HUDEP-2 (cell line): ENCODE results near the gene MYB.
"Not testable (repeated sequence)": the region's sequence is repeated elsewhere in the genome, so short reads cannot be mapped to it uniquely, and the experiment has no call there.

ENCODE experiments used
- DNase-seq, 76 experiments: peaks; one replicate each; lab custom pipeline; 2025; ENCODE audit not compliant: unreplicated experiment in 76 of 76; lab: John Stamatoyannopoulos, UW

MYB gene

DNA sequence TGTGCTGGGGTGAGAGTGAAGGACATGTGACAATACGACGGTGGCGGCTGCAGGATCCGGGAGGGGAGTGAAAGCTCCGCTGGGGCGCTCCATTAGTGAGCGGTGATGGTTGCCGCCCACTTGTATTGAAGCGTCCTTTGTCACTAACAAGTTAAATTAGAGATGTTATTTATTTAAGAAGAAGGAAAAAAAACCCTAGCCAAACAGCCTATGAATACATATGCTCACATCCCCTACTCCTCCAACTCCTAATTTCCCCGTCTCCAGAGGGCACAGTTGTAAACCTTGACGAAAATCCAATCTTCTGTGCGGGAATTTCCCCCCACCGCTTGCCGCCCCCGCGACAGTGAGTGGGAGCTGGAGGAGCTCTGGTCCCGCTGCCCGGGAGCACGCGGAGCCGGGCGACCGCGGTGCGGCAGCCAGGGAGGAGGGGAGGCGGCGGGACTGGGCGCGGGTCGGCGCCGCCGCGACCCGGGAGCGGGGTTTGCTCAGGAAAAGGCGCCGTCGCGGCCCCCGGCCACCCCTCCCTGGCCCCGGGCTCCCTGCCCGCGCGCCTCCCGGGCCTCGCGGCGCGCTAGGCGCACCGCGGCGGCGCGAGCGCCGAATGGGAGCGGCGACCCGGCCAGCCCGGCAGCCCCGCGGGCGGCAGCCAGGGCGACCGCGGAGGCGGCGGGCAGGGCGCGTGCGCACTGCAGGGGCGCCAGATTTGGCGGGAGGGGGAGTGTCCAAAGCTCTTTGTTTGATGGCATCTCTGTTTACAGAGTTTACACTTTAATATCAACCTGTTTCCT lies at the start of gene MYB:
MYB (plus strand) TSS at position 767 of the 791 bp plus-strand sequence. CDS start 206 bp downstream, outside the sequence.
- peak in 74 of 76 experiments; percentile 38 to 93 (median 84) for DNase-seq

DNA sequence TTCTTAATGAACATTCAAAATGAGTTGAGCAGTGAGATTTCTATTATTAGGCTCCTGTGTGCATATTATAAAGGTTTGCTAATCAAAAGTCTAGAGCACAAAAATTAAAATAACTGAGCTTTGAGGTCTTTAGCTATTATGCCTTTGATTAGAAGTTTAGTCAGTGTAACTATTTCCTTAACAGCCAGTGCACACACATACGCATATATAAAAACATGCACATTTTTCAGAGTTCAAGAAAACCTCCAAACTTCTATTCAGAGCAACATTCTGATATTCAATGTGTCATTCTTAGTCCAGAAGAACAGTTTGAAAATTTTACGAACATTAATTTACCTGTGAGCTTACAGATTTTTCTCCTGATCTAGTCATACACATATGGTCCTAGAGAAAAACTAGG lies 48.3 kb upstream of the MYB start:
- DNase-seq: no peak

DNA sequence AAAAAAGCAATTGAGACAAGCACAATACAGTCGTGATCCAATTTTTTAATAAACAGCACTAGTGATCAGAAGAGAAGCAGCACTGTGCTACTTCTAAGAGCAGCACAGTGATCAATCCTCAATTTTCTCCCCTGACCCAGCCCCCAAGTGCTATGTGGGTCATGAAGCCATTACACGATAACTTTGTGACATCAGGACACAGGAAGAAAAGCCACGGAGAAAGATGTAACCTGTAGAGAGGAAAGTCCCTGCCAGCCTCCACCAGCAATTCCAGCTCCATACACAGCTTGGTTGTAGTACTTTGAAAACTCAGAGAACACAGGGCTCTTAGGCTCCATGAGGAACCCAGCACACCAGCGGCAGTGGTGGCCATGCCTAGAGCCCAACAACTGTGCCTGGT lies 45.3 kb upstream of the MYB start:
- no peak for DNase-seq

DNA sequence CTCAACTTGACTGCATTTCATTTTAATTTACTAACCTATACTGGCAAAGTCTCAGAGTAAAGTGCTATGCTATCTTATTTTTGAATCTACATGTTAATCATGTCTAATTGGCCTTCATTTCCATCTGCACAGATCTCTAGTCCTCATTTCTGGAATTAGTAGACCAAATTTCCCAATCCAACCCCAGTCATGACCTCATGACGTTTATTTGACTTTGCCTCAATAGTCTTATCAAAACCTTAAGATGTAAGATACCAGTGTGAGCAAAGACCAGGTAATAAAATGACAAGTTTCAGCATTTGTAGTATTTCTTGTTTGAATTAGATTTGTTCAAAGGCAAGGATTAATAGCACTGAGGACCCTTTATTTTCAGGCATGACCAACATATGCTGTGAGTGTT lies 43.3 kb upstream of the MYB start:
- DNase-seq: no peak

DNA sequence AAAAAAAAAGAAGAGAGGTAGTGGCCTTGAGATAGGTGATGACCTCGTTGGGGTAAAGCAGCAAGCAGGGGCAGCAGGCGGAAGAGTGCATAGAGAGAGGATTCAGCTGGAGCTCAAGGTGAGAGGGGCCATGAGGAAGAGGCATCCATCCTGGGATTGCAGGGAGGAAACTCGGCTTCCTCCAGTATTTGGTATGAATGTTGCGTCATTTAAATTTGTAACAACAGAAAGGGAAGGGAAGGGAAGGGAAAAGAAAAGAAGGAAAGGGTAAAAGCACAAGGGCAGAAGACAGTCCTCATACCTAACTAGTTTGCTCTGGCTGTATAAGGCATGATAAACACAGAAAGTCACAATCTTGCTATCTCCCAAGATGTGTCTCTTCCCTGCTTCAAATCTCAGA lies 39.9 kb upstream of the MYB start:
- no peak for DNase-seq

DNA sequence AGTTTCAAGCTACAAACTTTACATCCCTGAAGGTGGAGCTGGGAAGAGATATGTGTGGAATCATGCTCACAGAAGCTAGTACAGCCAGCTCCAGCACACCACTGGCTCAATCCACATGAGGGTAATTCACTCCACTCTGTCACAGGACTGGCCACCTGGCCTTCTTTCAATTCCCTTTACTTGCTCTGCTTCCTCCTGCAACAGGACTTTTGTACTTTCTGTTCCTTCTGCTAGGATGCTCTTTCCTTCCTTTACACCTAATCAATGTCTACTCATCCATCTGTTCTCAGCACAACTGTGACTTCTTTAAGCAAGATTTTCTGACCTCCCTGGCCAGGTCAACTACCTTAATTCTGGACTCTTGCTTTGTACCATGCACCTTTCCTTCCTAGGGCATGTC lies 39.4 kb upstream of the MYB start:
- no peak for DNase-seq

DNA sequence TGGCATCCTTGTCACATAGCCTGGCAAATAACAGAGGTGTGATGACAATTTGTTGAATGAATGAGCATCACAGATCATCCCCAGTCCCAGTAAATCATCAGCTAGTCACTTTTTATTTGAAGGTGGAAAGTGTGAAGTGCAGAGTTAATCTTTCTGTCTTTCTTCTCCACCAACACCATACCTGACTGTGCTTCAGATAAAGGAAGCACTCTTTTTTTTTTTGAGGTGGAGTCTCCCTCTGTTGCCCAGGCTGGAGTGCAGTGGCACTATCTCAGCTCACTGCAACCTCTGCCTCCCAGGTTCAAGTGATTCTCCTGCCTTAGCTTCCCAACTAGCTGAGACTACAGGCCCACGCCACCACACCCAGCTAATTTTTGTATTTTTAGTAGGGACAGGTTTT lies 38.9 kb upstream of the MYB start:
- DNase-seq: not testable (repeated sequence)

DNA sequence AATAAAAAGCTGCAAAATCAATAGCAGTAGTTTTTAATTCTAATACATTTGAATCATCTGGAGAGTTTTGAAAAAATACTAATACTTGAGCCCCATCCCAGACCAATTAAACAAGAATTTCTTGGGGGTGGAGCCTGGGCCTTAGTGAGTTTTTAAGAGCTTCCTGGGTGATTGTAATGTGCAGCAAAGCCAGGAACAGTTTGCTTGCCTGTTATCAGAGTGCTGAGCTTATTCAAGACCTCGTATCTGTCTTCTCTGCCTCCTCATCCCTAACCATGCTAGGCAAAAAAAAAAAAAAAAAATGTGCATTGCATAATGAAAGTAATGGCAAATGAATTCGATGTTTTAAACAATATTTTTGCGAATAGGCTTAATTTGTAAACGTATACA lies 36.4 kb upstream of the MYB start:
- peak in 47 of 76 experiments; percentile 10 to 87 (median 62) for DNase-seq

DNA sequence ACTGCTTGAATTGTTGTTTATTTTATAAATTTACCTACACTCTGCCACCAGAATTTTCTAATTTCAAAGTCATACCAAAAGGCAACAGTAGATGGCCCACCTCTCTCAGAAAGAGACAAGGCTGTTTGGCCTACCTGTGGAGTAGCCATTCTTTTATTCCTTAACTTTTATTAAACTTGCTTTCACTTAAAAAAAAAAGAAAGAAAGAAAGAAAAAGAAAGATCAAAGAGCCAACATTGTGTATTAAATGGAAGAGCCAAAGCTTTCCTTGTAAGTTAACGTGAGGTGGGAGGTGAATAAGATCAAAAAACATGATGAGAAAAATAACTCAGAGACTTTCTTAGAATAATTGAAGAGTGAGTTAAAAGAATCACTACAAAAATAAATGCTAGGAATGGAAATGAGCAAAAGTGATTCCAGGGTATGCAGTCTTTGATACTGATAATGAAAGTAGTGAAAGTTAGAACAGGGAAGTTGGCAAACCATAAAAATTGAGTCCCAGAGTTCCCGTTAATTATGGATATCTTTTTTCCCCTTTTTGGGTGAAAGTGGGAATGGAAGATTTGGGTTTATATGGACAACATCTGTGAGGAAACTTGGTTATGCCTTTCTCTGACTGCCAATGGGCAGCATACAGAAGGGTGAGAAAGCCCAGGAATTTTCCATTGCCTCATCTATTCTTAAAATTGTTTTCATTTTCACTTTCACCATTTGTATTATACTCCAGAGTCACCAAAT lies 35.9 kb upstream of the MYB start:
- DNase-seq: peak in 38 of 76 experiments; percentile 19 to 87 (median 67)

DNA sequence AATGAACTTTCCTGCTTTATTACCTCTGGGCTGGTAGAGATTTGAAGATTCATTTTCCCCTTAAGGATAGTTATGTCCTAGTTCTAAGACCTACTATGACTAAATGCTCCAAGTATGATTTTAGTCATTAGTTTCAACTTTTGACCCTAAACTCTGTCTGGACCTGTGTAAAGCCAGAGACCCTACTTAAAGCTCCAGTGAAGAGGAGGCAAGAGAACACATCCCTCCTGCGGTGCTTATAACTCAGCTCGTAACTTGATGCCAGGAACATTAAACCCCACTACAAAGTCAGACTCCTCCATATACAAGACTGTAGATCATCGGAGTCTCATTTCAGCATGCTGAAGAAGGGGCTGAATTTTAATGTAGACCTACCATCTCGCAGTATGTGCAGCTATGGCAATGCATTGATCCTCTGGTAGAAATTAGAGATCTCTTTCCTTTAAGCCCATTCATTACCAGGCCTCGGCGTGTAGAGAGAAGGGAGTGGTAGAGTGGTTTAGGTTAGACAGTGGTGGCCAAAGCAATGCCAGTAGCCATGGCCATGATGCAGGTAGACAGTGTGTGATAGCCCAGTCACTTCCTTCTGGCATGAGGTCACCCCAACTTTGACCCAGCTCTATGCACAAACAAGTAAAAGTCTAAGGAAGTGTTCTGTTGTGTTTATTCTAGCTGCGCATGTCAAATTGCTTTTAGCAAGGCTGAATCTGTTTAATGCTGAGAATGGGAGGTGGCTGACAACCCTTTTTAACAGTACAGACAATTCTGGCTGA lies 34.8 kb upstream of the MYB start:
- DNase-seq: no peak

DNA sequence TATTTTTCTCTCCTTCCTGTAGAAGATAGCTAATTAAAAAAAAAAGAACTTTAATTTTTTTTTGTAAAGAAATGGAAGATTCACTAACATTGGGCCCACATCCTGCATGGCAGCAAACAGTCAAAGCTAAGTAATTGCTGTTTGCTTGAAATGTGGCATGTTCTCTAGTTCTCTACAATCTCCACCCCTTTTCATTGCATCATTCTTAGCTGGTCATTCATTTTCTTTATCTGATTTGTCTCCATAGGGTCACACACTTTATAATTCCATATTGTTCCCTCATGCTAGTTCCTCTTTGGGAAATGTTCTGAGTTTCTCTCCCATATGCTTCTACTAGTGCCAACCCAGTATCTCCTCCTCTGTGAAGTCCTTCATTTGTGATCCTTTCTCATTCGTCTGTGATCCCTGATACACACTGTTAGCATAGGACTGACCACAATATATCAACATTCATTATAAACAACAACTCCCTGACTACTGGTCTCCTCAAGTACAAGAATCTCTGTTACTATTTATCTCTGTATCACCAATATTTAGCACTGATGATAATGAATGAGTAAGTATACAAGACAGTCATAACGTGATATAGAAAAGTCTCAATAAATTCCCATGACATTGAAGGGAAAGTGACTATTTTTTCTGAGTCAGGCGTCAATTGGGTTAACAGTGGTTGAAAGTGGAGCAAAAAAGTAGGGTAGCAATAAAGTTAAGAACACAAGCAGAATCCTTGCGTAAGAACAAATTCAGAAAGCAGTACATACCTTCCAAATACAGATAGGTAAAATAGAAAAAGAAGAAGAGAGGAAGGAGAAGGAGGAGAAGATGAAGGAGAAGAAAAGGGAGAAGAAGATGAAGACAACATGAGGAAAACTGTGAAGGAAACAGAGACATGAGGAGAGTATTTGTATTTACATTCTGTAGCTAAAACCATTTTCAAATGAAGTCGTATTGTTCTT lies 33.2 kb upstream of the MYB start:
- DNase-seq: peak in 8 of 76 experiments; percentile 13 to 52 (median 38)

DNA sequence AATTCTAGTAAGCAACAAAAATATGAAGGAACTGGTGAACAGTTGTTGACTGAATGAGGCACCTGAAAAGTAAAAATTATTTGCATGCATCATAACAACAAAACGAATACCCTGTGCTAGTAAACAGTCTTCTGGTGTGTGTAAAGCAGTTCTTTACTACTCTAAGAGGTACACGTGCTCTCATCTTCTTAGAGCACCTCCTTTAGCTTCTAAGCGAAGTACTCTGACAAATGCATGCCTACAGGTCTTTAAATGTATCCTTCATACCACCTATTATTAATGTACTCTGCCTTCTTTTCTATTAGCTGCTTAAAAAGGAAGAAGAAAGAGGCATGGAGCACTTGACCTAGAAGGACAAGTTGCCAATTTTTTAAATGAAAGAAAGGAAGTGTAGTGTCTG lies 32.2 kb upstream of the MYB start:
- peak in 3 of 76 experiments; percentile 32 to 43 (median 33) for DNase-seq

DNA sequence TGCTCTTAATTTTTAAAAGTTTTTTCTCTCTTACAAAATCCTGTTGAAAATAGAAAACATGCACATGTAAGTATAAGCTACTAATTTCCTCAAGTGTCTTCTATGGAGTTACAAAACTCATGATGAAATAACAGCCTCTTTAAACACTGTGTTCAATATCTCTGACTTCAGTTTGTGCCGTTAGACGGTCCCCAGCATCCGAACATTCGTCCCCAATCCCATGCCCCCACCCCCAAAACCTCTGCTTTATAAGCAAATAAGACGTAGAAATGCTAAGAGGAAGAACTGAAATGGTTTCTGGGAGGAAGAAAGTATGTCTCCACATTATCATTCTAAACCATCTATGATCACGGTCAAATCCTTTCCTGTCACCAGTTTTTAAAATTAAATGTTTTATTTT lies 31.7 kb upstream of the MYB start:
- DNase-seq: no peak

DNA sequence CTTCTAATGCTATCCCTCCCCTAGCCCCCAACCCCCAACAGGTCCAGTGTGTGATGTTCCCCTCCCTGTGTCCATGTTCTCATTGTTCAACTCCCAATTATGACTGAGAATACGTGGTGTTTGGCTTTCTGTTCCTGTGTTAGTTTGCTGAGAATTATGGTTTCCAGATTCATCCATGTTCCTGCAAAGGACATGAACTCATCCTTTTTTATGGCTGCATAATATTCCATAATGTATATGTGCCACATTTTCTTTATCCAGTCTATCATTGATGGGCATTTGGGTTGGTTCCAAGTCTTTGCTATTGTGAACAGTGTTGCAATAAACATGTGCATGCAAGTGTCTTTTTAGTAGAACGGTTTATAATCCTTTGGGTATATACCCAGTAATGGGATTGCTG lies 30.6 kb upstream of the MYB start:
- not testable (repeated sequence) for DNase-seq

DNA sequence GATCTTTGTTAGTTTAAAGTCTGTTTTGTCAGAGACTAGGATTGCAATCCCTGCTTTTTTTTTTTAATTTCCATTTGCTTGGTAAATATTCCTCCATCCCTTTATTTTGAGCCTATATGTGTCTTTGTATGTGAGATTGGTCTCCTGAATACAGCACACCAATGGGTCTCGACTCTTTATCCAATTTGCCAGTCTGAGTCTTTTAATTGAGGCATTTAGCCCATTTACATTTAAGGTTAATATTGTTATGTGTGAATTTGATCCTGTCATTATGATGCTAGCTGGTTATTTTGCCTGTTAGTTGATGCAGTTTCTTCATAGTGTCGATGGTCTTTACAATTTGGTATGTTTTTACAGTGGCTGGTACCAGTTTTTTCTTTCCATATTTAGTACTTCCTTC lies 27.0 kb upstream of the MYB start:
- DNase-seq: not testable (repeated sequence)

DNA sequence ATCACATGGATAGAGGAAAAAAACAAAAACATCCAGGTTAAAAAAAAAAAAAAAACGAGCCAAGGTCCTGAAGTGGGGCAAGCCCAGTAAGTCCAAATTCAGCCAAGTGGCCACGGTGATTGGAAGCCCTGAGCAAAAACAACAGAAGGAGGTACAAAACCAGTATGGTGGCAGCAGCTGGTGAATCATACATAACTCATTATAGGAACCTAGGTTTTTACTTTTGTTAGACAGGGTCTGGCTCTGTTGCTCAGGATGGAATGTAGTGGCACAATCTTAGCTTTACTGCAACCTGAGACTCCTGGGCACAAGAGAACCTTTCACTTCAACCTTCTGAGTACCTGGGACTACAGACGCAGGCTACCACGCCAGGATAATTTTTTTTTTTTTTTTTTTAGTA lies 22.7 kb upstream of the MYB start:
- no peak for DNase-seq

DNA sequence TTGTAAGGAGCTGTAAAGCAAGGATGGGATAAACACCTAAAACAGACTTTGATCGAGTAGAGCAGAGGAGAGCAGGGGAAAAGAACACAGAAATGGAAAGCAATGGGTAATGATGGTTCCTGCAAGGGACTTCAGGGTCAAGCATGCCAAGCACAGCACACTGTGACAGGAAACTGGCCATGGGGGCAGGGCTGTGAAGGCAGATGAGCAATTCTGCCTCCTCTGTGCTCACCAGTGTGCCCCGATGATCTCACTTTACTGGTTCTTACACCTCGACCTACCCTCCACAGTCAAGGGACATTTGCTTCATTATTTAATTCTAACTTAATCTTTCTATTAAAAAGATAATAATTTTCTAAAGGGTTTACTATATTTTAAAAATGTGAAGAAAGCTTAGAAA lies 21.6 kb upstream of the MYB start:
- DNase-seq: peak in 12 of 76 experiments; percentile 5 to 53 (median 20)

DNA sequence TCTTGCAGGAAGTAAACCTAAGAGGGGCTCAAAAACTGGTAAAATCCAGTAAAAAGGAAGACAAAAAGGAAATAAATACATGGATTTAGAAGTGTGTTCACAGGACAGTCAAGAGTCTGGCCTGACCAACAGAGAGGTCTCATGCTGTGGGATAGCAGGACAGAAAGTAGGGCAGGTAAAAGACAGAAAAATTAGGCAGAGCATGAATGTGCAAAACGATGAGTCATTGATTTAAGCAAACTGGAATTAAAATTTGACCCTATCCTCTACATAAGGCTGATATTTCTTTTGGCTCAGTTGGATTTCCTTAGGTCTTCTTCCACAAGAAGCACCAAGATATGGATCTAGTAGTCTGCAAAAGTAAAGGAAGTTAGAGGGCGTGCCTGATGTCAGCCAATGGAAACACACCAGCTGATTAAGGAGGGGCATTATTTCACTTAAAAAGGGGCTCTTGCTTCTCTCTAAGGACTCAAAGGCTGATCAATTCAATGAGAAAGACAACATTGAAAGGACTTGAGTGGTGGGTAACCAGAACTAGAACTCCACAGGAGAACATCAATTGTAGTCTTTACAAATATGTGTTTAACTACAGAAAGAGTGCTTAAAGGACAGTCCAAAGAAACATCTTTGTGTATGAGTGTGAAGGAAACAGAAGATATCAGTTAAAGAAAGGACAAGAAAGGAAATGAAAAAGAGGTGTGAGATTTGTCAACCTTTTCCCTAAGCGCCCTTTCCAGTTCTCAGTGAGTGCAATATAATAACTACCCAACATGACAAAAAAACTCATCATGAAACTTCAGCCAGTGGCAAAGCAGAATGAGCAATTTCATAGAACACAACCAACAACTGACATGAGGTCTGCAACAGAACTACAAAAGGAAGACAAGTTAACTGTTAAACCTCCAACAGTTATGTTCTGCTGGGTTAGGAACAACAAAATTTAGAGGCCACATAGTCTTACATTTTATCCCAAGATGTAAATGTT lies 19.4 kb upstream of the MYB start:
- DNase-seq: no peak
